ENCODE measurements around the gene BAHD1.

BAHD1 gene

DNA sequence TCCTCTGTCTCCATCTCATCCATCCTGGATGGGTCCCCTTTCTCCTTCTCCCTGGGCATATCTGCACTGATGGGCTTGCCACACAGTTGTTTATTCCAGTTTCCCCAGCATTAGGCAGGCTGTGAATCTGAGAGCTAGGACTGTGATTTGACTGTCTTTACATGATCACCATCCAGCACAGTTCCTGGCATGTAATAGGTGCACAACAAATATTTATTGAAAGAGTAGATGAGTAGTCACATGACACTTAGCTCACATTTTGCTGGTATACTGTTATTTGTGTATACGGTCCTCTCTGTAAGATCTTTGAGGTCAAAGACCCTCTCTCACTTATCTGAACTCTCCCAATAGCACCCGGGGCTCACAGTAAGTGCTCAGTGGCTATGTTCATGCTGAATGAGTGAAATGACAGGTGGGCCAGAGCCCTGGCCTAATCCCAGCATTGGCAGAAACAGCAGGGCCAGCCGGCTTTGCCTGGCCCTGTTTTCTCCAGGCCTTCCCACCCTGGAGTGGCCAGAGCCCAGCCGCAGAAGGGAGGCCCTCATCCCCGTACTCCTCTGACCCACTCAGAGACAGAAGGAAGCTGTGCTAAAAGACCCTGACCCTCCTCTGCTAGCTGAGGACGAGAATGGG, 16.2 kb upstream of the BAHD1 start:
- no peak for DNase-seq

DNA sequence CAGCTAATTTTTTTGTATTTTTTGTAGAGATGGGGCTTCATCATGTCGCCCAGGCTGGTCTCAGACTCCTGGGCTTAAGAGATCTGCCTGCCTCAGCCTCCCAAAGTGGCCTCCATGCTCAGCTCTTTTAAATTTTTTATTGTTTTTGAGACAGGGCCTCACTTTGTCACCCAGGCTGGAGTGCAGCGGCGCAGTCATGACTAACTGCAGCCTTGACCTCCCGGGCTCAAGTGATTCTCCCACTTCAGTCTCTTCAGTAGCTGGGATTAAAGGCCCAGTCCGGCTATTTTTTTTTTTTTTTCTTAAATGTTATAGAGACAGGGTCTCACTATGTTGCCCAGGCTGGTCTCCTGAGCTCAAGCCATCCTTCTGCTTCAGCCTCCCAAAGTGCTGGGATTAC, 15.1 kb upstream of the BAHD1 start:
- DNase-seq, result no peak

DNA sequence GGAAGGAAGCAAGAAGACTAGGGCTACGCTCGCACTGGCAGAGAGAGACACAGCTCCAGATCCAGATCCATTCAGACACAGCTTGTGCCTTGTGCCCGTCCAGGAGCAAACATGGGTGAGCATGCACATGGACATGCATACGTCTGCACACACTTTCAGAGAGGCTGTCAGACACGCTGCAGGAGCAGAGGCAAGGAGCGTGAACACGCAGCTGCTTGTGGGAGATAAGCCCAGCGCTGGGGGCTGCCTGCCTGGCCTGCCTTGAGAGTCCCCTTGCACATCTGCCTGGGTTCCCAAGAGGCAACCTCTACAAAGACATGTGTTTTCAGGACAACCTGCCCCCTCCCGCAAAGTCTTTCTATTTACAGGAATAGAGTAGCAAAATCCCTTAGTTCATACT, 13.6 kb upstream of the BAHD1 start:
- DNase-seq, result no peak

- DNase-seq, result no peak
Observed at GRCh38 chr15:40428185-40428584, 12.6 kb upstream of the BAHD1 start.

GRCh38 chr15:40429068-40429710, 11.6 kb upstream of the BAHD1 start:
- DNase-seq, result no peak

DNA sequence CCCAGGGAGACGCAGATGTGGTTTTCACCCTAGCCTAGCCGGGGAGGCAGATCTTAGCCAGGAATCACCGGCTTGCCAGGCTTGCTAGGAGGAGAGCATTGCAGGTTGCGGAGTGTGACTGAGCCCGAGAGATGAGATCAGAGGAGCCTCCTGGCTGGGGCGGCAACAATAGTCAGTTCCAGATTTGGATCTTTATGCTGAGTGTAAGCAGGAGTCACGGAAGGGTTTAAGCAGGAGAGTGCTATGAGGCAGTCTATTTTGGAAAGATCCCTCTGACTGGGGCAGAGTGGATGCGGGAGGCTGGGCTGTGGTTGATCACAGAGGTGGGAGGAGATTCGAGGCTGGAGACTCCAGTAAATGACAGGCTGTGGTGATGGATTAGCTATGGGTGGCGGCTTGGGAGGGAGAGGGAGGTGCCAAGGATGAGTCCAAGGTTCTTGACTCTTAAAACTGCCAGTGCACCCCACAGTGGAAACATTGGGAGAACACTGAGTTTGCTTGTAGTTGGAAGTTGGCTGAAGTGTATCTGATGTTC, 10.4 kb upstream of the BAHD1 start:
- DNase-seq, result no peak

- DNase-seq, result no peak
Observed at GRCh38 chr15:40435023-40435709, 5.6 kb upstream of the BAHD1 start.

DNA sequence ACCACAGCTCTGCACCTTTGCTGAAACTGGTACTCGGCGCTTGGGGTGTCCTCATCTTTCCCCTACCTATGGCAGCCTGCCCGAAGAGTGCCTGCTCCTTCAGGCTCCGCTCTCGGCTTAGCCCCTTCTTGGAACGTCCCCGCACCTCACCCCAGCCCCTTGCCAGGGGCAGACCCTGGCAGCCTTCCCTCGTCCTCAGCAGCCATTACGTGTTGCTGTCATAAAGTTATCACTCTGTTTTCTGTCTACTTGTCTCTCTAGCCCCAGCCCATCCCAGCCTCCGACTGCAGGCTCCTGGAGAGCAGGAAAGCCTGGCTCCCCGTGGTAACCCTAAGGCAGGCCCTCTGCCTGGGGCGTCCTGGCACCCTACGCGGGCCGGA, 5.1 kb upstream of the BAHD1 start:
- DNase-seq, result no peak

DNA sequence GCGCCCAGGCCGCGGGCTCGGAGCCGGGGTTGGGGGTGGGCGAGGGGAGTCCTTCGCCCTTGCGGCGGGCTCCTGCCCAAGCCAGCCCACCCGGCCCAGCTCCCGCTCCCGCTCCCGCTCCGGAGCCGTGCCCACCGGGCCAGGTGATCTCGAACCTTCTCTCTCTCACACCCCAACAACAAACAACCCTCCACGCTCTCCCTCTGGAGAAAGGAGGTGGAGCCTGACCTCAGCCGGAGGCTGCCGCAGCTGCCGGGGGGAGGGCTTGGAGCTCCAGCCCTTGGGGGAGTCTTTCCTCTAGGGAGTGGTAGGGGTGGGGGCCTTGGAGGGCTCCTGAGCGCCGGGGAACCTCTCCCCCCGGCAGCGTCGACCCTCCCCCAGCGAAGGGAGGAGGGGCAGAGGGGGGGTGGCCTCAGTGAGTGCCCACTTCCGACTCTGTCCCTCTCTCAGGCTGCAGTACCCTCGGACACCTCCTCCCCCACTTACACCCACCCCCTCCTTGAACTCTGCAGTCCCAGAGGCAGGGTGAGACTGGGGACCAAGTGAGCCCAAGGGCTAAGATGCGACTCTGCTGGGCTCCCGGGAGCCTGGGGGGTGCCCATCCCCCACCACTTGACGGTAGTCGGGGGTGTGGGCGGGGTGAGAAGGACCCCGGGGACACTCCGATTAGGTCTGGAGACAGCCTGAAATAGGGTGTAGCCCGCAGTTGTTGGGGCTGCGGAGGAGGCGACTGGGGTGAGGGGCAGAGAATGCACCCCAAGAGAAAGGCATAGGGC, 4.4 kb upstream of the BAHD1 start:
- DNase-seq, result no peak

DNA sequence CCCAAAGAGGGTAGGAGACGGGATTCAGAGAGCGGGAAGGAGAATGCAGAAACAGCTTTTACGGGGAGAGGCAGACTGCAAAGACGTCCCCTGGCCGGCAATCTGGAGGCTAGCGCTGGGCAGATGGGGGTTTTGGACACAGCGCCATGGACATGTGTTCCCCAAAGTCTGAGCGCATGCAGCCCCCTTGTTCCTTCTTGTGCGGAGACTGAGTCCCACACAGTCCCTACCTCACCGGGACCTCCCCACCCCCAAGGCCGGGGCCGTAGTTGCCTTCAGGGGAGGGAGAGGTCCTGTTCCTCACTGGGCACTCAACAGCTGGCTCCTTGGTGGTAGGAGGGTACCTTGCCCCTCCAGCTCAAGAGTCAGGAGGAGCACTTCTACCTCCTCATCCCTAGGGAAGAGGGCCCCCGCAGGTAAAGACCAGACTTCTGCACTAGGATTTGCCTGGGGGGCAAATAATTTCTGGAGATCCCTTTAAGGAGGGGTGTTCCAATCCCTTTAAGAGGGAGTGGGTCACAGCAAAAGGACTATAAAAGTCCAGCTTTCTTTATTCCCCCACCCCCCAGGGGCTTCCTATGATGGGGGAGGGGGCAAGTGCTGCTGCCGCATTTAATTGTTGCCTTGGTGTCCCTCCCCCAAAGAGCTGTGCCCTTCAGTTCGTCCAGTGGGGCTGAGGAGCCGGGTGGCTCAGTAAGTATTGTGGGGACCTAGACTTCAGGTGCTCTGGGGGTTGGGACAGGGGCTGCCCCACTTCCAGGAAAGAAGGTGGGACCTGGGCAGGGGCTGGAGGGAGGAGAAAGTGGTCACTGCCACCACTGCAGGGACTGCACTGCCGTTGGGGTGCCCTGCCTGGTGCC, 3.6 kb upstream of the BAHD1 start:
- DNase-seq, result no peak

DNA sequence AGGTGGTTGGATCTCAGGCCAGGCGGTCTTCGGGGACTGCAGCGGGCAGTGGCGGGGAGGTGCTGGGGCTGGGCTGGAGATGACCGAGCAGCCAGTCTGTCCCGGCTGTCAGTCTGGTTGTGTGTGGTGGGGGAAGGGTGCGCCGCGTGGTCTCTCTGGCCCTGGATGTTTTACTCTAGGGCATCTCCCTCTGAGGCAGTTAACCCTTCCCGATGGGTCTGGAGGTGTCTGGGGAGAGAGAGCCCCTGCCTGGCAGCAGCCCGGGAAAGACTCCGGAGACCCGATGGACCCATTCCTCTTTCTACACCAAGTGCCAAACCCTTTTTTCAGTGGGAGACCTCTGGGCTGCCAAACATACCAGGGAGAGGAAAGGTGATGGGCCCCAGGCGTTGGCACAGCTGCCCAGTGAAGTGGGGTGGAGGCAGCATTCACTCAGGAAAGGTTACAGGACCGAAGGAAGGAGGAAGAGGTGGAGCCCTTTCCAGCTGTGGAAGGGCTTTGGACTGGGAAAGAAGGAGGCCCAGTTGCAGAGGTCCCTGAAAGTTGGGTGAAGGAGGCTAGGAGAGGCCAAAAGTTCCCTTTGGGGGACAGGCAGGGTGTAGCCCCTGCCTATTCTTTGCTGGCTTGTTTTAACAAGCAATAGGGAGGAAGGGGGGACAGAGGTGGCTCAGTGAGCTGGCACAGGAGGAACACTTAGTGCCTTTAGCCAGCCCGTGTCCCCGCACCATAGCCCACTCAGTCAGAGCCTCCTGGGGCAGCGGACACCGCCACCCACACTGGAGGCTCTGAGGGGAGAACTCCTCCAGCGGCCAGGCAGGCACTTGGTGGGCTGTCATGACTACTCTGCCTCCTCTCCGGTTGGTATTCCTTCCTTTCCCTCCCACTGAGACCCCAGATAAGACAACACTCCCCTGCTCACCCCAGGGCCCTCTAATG, 2.7 kb upstream of the BAHD1 start:
- no peak for DNase-seq

GRCh38 chr15:40438712-40439111, 2.0 kb upstream of the BAHD1 start:
- DNase-seq, result no peak

DNA sequence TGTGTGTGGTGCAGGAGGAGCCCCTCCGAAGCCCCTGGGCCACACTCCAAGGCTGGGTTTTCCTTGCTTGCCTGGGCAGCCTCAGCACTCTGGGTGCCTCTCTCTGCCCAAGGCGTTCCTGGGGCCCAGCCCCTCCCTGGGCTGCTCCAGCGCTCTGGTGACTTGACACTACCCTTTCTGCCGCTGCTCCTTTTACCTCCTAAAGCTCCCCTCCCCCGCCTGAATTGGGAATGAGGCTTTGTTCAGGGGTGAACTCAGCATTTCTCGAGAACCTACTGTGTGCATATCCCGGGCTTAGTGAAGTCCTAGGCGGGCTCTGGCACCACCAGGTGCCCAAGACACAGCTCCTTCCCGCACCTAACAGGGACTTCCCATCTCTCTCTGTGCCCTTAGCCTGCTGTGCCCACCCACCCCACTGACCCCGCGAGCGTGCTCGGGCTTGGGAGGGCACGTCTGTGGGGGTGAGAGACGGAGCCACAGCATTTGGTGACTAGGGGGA, 1.2 kb upstream of the BAHD1 start:
- no peak for DNase-seq

DNA sequence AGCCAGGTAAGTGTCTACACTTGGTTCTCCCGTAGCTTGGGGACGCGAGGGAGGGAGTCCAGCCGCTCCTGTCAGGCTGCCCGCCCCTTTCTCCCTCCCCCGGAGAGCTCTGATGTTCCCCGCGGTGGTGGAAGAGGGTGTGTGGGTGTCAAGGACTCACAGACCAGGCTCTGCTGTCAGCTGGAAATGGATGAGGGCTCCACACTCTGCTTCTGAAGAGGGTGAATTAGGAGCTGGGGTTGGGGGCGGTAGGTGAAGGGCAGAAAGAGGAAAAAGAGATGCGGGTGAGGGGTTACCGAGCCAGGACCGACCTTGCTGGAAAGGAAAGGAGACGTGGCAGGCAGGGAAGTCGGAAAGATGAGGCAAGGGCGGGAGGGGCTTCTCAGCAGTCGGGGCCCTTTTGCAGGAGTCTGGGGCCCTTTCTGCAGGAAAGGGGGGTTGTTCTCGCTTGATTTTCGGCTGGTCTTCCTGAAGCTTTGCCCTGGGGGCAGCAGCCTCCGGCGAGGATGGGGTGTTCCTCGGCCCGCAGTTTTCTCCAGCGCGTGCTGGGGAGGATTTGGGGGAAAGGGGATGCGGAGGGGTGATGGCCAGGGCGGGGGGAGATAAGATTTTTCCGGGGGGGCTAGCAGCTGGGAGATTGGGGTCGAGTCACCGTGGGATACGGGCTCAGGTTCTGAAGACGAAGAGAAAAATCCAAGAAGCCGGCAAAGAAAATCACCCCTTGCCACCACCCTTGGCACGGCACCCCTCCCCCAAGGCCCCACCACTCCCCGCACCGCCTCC, 602 bp upstream of the BAHD1 start:
- no peak for DNase-seq

DNA sequence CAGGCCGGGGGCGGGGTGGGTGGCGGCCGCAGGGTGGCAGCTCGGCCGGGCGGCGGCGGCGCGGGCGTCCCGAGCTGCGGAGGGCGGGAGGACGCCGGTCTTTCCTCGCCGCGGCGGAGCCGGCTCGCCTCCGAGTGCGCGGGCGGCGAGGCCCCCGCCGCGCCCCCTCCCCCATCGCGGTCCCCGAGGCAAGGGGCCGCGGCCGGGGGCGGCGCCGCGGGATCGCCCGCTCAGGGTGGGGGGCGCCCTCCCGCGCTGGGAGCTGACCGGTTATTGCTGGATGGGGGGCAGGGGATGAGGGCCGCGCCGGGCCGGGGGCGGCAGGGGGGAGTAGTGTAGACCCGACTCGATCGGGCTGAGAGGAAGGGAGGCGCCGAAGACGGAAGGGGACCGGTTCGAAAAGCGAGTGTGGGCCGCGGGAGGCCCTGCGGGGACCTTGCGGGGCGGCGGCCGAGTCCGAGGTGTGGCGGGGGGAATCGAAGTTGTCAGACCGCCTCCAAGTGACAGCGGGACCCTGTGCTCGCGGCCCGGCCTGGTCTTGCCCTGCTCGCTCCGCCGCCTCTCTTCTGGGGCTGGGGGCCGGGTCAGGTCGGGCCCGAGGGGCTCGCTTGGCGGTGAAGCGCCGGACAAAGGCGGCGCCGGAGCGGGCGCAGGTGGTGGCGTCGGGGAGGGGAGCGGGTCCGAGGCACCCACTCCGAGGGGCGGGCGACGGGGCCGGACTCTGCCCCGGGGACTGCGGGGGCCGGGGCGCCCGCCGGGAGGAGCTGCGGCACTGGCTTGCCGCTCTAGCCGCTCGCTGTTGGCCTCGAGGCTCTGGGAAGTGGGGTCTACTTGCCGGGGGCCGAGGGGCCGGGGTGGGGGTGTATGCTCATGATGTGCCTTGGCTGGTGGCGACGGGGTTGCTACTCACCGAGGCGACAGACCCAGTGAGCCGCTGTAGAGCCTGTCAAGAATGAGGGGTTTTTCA, 1.1 kb downstream of the BAHD1 start:
- no peak for DNase-seq

DNA sequence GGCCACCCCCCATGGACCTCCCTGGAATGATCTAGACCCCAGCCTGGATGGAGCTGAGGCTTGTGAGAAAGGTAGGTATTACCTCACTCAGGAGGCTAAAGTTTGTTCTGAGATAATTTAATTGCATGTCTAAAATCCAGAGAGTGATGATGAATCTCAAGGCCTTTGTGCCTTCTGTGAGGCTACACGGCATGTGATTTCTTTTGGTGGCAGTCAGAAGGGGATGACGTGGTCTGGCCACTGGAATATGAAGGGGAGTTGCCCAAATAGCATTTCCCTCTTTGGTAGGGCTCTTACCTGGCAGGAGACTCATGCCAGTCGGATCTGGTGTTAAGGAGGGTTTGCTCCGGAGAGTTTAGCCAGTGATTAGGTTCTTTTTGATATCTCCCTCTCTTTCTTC, 2.5 kb downstream of the BAHD1 start:
- no peak for DNase-seq

- DNase-seq, result no peak
Observed at GRCh38 chr15:40443846-40444245, 3.1 kb downstream of the BAHD1 start.

- no peak for DNase-seq
Observed at GRCh38 chr15:40444736-40445135, 4.0 kb downstream of the BAHD1 start.

DNA sequence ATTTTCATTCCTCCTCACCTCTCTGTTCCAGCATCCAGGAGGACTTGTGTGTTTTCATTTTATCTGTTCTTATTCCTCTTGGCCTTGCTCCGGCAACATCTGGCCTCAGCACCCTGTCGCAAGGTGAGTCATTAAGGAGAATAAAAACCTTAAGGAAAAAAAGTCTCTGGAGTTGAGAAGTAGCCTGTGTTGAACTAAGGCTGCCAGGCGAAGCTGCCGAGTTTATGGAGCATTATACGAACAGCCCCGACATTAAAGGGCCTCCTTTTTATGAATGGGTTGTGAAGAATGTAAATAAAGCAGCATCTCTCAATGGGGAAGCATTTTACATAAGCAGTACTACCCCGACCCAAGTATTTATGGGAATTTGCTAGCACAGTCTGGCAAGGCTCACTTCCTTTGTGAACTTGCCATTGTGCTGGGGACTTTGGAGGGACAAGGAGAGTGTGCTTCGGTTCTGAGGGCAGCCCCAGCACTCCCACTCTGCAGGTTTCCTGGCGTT, 4.7 kb downstream of the BAHD1 start:
- no peak for DNase-seq

All from cerebellar nuclear complex (tissue), 1 donor.